KOPT-K1 (cell line): ENCODE data around the gene ESYT2.

ENCODE experiments used
- H3K27ac ChIP-seq: fragments of 200-600 bp; sonication (generic); 2 replicates; pipeline ENCODE4 v1.5.1; 2016; ENCODE audit warnings: antibody characterized with exemption, mild to moderate bottlenecking, low read depth, low read length; ENCODE audit not compliant: poor library complexity, severe bottlenecking
- H3K36me3 ChIP-seq: fragments of 200-600 bp; sonication (generic); 2 replicates; pipeline ENCODE4 v1.5.1; 2017; ENCODE audit warnings: antibody characterized with exemption, mild to moderate bottlenecking, low read length, moderate library complexity; ENCODE audit not compliant: insufficient read depth
- H3K9me3 ChIP-seq: fragments of 200-600 bp; sonication (generic); 2 replicates; pipeline ENCODE4 v1.5.1; 2017; ENCODE audit warnings: antibody characterized with exemption, low read length, mild to moderate bottlenecking; ENCODE audit not compliant: insufficient read depth, poor library complexity, severe bottlenecking

The ESYT2 gene

DNA sequence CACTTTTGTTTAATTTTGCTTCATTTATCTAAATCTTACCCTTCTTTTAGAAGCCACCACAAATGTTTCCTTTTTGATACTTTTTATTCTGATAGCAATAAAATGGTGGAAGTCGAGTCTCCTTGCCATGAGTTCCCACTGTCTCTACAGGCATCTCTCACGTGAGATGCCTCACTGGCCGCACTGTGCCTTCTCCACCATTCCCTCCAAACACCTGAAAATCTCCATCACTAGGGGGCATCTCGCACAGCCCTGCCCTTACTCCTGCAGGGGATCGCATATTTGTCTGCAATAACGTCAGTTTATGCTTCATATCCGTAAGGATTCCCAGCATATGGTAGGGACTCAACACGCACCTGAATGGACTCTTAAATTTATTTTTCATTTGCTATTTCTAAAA is 68.4 kb downstream of the ESYT2 start:
- peaks cover 97% of the 10 kb centered on the region for H3K36me3 ChIP-seq
- H3K27ac ChIP-seq = no peak overlapping the region
- H3K9me3 ChIP-seq = no peaks in the 10 kb centered on the region

- Histone ChIP-seq H3K9me3 (no peaks in the 10 kb centered on the region), H3K27ac (no peak overlapping the region), H3K36me3 (peaks cover 96% of the 10 kb centered on the region)
Observed at GRCh38 chr7:158760445-158760764, 68.9 kb downstream of the ESYT2 start.

DNA sequence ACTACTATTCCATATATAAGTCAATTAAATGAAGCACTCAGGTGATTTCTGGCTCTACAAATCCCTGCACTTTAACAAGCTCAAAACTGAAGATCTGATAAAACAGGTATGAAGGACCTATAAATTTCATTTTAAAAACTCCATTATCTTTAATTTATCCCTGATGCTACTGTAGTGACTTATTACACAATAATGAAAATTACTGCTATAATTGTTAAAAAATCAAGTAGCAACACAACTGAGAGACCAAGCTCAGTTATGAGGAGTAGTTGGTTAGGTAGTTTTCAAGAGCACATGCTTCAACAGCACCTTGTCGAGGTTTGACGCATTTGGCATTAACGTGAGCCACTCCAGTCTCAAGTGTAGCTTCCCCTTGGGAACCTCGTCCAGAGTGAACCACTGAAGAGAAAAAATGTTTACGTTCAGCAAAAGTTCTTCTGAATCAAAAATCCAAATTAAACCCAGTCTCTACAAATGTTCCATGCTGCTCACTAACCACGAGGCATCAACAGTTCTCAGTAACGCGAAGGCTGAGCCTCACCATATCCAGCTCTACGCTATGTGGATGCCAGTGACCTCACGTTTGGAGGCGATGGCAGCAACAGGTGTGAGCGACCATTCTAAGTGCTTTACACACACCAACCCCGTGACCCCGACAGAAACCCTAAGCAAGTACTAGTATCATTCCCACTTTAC is 69.4 kb downstream of the ESYT2 start:
- Histone ChIP-seq H3K9me3 (no peaks in the 10 kb centered on the region), H3K36me3 (peaks cover 96% of the 10 kb centered on the region)

DNA sequence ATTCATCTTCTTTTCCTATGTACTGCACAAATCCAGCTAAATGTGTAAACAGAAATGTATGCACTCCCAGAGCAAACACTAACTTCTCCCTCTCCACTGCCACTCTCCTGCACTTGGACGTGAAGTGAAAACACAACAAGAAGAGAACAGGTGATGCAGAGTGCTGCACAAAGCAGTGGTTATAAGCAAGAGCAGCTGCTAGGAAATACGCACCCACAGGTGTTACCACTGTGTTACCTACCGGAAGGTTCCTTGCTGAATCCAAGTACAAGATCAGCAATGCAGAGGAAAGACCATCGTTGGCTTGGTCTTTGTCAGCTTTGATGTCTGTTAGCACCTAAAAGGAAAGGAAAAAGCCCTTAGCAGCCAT is 70.1 kb downstream of the ESYT2 start:
- Histone ChIP-seq H3K36me3 (peaks cover 96% of the 10 kb centered on the region), H3K27ac (no peak overlapping the region), H3K9me3 (no peaks in the 10 kb centered on the region)

More for the DNA sequence above, 69.4 kb downstream of the ESYT2 start:
- H3K27ac ChIP-seq = no peak overlapping the region

GRCh38 chr7:158758586-158759244 is 70.6 kb downstream of the ESYT2 start:
- no peaks in the 10 kb centered on the region for H3K9me3 ChIP-seq
- peaks cover 96% of the 10 kb centered on the region for H3K36me3 ChIP-seq
- no peak overlapping the region for H3K27ac ChIP-seq

DNA sequence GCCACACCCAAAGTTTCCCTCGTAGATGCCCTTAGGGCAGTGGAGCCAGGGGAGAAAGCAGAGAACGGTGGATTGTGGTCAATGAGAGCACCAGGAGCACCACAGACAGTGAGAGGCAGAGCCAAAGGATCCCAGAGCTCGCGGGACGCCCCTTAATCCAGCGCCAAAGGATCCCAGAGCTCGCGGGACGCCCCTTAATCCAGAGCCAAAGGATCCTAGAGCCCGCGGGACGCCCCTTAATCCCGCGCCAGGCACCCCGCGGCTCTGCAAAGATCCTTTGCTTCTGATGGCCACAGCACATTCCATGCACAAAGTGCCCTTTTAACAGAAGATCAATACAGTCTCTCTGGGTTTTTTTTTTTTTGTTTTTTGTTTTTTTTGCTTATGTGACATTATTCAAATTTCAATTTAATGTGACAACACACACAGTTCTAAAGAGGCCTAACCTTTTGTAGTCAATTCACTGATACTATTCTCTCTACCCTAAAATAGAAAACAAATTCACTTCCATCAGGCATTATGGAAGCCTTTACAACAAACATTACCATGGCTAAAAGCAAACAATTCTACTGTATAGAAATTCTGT is 71.8 kb downstream of the ESYT2 start:
- Histone ChIP-seq H3K27ac (no peak overlapping the region), H3K36me3 (peaks cover 95% of the 10 kb centered on the region), H3K9me3 (no peaks in the 10 kb centered on the region)

- no peak overlapping the region for H3K27ac ChIP-seq
- H3K9me3 ChIP-seq = no peaks in the 10 kb centered on the region
- H3K36me3 ChIP-seq = peaks cover 87% of the 10 kb centered on the region
Observed at GRCh38 chr7:158754746-158755444, 74.4 kb downstream of the ESYT2 start.

DNA sequence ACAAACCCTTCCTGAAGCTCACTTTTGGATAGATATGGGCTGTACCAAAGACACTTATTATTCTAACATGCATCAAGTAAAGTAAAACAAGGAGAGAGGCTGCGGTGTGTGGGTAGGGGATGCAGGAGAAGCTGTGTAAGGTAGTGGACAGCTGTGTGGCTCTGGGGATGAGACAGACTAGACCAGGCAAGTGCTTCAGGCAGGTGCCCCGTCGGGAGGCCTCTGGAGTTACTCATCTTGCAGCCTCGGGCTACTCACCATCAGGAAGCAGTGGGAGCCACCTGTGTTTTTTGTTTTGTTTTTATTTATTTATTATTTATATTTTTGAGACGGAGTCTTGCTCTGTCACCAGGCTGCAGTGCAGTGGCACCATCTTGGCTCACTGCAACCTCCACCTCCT is 75.4 kb downstream of the ESYT2 start:
- no peak overlapping the region for H3K27ac ChIP-seq
- no peaks in the 10 kb centered on the region for H3K9me3 ChIP-seq
- peaks cover 87% of the 10 kb centered on the region for H3K36me3 ChIP-seq

DNA sequence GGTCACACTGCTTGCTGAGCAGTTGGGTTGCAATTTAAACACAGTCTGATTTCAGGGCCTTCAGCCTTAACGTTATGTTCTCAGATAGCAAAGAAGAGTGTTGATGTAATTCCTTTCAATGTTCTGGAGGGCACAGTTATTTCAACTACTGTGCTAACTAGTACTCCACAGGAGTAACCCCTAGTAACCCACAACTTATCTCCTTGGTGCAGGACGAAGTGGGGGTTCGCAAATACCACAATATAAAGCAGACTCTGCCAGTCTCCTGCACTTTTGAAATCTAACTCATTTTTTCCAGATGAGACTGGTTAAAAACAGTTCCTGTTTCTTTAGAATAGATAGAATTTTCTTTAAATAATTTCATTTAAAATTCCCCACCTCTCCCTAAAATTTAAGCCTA is 77.6 kb downstream of the ESYT2 start:
- peaks cover 88% of the 10 kb centered on the region for H3K36me3 ChIP-seq
- no peak overlapping the region for H3K27ac ChIP-seq

GRCh38 chr7:158751199-158751598 is 78.1 kb downstream of the ESYT2 start:
- Histone ChIP-seq H3K36me3 (peaks cover 90% of the 10 kb centered on the region), H3K27ac (no peak overlapping the region), H3K9me3 (no peaks in the 10 kb centered on the region)

More for the DNA sequence above, 77.6 kb downstream of the ESYT2 start:
- H3K9me3 ChIP-seq = no peaks in the 10 kb centered on the region

- Histone ChIP-seq H3K27ac (no peak overlapping the region), H3K9me3 (no peaks in the 10 kb centered on the region), H3K36me3 (peaks cover 92% of the 10 kb centered on the region)
Observed at GRCh38 chr7:158750702-158751101, 78.6 kb downstream of the ESYT2 start.

- H3K36me3 ChIP-seq = peaks cover 92% of the 10 kb centered on the region
Observed at GRCh38 chr7:158749396-158749795, 79.9 kb downstream of the ESYT2 start.

GRCh38 chr7:158748335-158748734 is 81.0 kb downstream of the ESYT2 start:
- H3K27ac ChIP-seq = no peak overlapping the region
- H3K36me3 ChIP-seq = peaks cover 92% of the 10 kb centered on the region
- H3K9me3 ChIP-seq = no peaks in the 10 kb centered on the region

More at GRCh38 chr7:158749396-158749795, 79.9 kb downstream of the ESYT2 start:
- no peaks in the 10 kb centered on the region for H3K9me3 ChIP-seq
- H3K27ac ChIP-seq = no peak overlapping the region

DNA sequence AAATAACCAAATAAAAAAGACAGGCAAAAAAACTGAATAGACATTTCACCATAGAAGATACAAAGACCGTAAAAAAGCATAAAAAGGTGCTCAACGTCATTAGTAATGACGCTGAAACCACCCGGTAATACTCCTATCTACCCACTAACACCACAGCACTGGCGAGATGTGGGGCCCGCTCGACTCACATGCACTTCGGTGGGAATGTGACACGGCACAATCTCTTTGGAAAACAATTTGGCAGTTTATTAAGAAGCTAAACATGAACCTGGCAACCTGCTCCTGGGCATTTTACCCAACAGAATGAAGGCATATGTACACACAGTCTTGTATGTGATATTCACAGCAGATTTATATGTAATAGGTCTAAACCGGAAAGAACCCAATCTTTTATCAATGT is 81.9 kb downstream of the ESYT2 start:
- Histone ChIP-seq H3K36me3 (peaks cover 93% of the 10 kb centered on the region), H3K9me3 (no peaks in the 10 kb centered on the region), H3K27ac (no peak overlapping the region)

GRCh38 chr7:158746957-158747356 is 82.4 kb downstream of the ESYT2 start:
- H3K27ac ChIP-seq = no peak overlapping the region
- H3K9me3 ChIP-seq = no peaks in the 10 kb centered on the region
- H3K36me3 ChIP-seq = peaks cover 97% of the 10 kb centered on the region
